B cell (primary cell): Measurements from ENCODE around the gene SSBP3. TPM values are rescaled to one million over a fixed set of nuclear protein-coding genes. Genes with fewer than 3 reads are reported as not detected.

Source experiments
- ATAC-seq: fragments of 200-7000 bp; cut with Tn5 transposase; one replicate; pipeline ENCODE4 v1.10.0; 2021; ENCODE audit warnings: low read depth, mild to moderate bottlenecking, moderate number of reproducible peaks, moderate library complexity
- CTCF ChIA-PET: fragments of 350-600 bp; sonication (Branson Sonifier 250); formaldehyde crosslinking; loops from one replicate; lab custom pipeline; 2021; ENCODE audit warnings: antibody characterized with exemption, inconsistent platforms; lab: Charles Lee
- POLR2A ChIA-PET: fragments of 350-600 bp; sonication (Branson Sonifier 250); formaldehyde crosslinking; loops from one replicate; lab custom pipeline; 2021; ENCODE audit warnings: antibody characterized with exemption; lab: Charles Lee
- DNase-seq: peaks from one replicate; pipeline ENCODE4 v3.0.0; 2013
- H2AFZ ChIP-seq: 2 replicates; pipeline ENCODE4 v1.6.1; 2012; ENCODE audit warnings: mild to moderate bottlenecking, low read depth, low read length; ENCODE audit not compliant: insufficient read depth, poor library complexity, severe bottlenecking
- H3K27ac ChIP-seq, 2 donors: 1 replicate in 1 of 2; 2 replicates in 1 of 2; pipeline ENCODE4 v1.5.1; 2012 to 2013; ENCODE audit warnings: low read length in 2 of 2, mild to moderate bottlenecking in 2 of 2, moderate library complexity in 1 of 2
- H3K27me3 ChIP-seq, 4 experiments: fragments of 200-600 bp in 1 of 4; sonication (generic) in 1 of 4; replicated peaks in 1 of 4; 1 replicate in 2 of 4; 2 replicates in 2 of 4; pipeline versions ENCODE4 v1.6.1 to v1.7.0; 2013 to 2016; ENCODE audit warnings: low read length in 3 of 4, mild to moderate bottlenecking in 2 of 4, mixed read lengths in 1 of 4, moderate library complexity in 1 of 4; ENCODE audit not compliant: insufficient read depth in 4 of 4, control insufficient read depth in 3 of 4; ENCODE audit errors: control extremely low read depth in 1 of 4
- H3K36me3 ChIP-seq, 2 experiments: replicated peaks in 1 of 2; 1 replicate in 1 of 2; 2 replicates in 1 of 2; pipeline versions ENCODE4 v1.6.1 to v1.7.1; 2013; ENCODE audit warnings: low read length in 1 of 2; ENCODE audit not compliant: insufficient read depth in 2 of 2, control insufficient read depth in 1 of 2; ENCODE audit errors: control extremely low read depth in 1 of 2, extremely low read depth in 1 of 2
- H3K4me1 ChIP-seq, 2 donors: fragments of 200-600 bp in 1 of 2; sonication (generic) in 1 of 2; 1 replicate in 1 of 2; 2 replicates in 1 of 2; pipeline versions ENCODE4 v1.5.1 to v1.6.1; 2013 to 2017; ENCODE audit warnings: low read length in 2 of 2; ENCODE audit not compliant: control insufficient read depth in 2 of 2, insufficient read depth in 2 of 2
- H3K4me2 ChIP-seq: replicated peaks from 2 replicates; pipeline ENCODE3; 2012; ENCODE audit warnings: mild to moderate bottlenecking, low read depth, low read length; ENCODE audit not compliant: poor library complexity, severe bottlenecking
- H3K4me3 ChIP-seq, 5 experiments: fragments of 200-600 bp in 1 of 5; sonication (generic) in 1 of 5; 1 replicate in 3 of 5; 2 replicates in 2 of 5; pipeline versions ENCODE4 v1.5.1 to v1.7.0; 2011 to 2016; ENCODE audit warnings: low read length in 4 of 5, mild to moderate bottlenecking in 4 of 5, low read depth in 2 of 5, control low read depth in 1 of 5, moderate library complexity in 1 of 5; ENCODE audit not compliant: insufficient read depth in 1 of 5; ENCODE audit errors: control extremely low read depth in 1 of 5, extremely low read depth in 1 of 5
- H3K79me2 ChIP-seq: fragments of 200-600 bp; sonication (generic); one replicate; pipeline ENCODE4 v1.6.0; 2016; ENCODE audit warnings: low read length; ENCODE audit not compliant: control insufficient read depth, insufficient read depth
- H3K9ac ChIP-seq: fragments of 200-600 bp; sonication (generic); 2 replicates; pipeline ENCODE4 v1.6.1; 2017; ENCODE audit warnings: mild to moderate bottlenecking, low read length, moderate library complexity
- H3K9me3 ChIP-seq, 3 donors: one replicate each; pipeline versions ENCODE4 v1.6.1 to v1.7.1; 2013; ENCODE audit warnings: low read length in 2 of 3; ENCODE audit not compliant: control insufficient read depth in 2 of 3, insufficient read depth in 1 of 3; ENCODE audit errors: control extremely low read depth in 1 of 3
- H4K20me1 ChIP-seq: 2 replicates; pipeline ENCODE4 v1.6.0; 2012; ENCODE audit warnings: mild to moderate bottlenecking, low read length; ENCODE audit not compliant: insufficient read depth, control insufficient read depth, poor library complexity, severe bottlenecking
- H3K27ac Mint-ChIP-seq: one replicate; pipeline ENCODE4 v1.8.0; 2021; ENCODE audit warnings: mixed read lengths
- H3K27me3 Mint-ChIP-seq: one replicate; pipeline ENCODE4 v1.8.0; 2021; ENCODE audit warnings: mixed read lengths
- H3K4me1 Mint-ChIP-seq: one replicate; pipeline ENCODE4 v1.8.0; 2021; ENCODE audit warnings: mixed read lengths
- H3K4me3 Mint-ChIP-seq: one replicate; pipeline ENCODE4 v1.8.0; 2021; ENCODE audit warnings: mixed read lengths
- H3K9me3 Mint-ChIP-seq: one replicate; pipeline ENCODE4 v1.8.0; 2022; ENCODE audit warnings: mixed read lengths; ENCODE audit not compliant: insufficient read depth
- CTCF ChIP-seq: fragments of 200-600 bp; IDR thresholded peaks from one replicate; pipeline ENCODE4 v1.8.0; 2022; ENCODE audit warnings: antibody characterized with exemption, mild to moderate bottlenecking
- EZH2 ChIP-seq: IDR thresholded peaks from 2 replicates; pipeline ENCODE4 v1.6.1; 2012; ENCODE audit warnings: borderline replicate concordance, low read depth, mild to moderate bottlenecking, moderate library complexity, low read length; ENCODE audit not compliant: insufficient read depth, poor library complexity, severe bottlenecking
- WGBS: methylation state at CpG from one replicate; pipeline ENCODE4 v1.1.5; 2013; ENCODE audit warnings: missing lambda C conversion rate; ENCODE audit not compliant: insufficient coverage; 5-methylcytosine and 5-hydroxymethylcytosine counted together
- intact Hi-C: fragments of 100-400 bp; cut with micrococcal nuclease; formaldehyde crosslinking; loops from one replicate; pipeline ENCODE4 v1.10.0; 2022
- polyA plus RNA-seq: library from polyadenylated mRNA; depleted of rRNA; stranded (reverse); fragments of >200 nt; gene quantifications from 2 replicates; pipeline ENCODE4 v1.2.3, GENCODE V29; 2012
- total RNA-seq, 2 donors: library from RNA; stranded (reverse); fragments of 120-200 nt in 1 of 2; gene quantifications; 1 replicate in 1 of 2; 2 replicates in 1 of 2; pipeline versions ENCODE4 v1.2.3 to v1.2.4, GENCODE V29; 2013 to 2022

Gene SSBP3
- total and polyA plus RNA-seq, 2 donors (not counting 1 experiment from before 2014, with no cell fraction given) = 16.9 to 30.7 TPM

DNA sequence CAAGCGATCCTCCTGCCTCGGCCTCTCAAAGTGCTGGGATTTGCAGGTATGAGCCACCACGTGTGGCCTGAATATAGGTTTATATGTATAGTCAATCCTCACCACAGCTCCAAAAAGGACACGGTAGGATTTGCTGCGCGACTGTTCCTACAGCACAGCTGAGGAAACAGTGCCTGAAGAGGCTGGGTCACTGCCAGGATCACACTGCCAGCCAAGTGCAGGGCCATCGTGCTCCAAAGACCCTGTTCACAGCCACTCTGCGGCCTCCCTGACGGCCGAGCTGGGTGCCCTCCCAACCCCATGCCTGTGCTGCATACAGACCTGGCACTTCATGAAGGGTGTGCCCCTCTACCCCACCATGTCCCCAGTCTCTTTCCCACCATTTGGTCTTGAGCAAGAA, 134.9 kb downstream of the SSBP3 start:
- Histone ChIP-seq H3K4me2 (no peak overlapping the region), H3K79me2 (peaks cover 4% of the 10 kb centered on the region), H2AFZ (no peak overlapping the region), H4K20me1 (no peaks in the 10 kb centered on the region), H3K36me3 (no peaks in the 10 kb centered on the region), H3K4me1 (no peaks in the 10 kb centered on the region), H3K27me3 (no peaks in the 10 kb centered on the region), H3K9me3 (no peaks in the 10 kb centered on the region), H3K27ac (no peak overlapping the region), H3K9ac (no peak overlapping the region), H3K4me3 (no peak overlapping the region)
- ATAC-seq (no peak), DNase-seq (no peak)
- POLR2A ChIA-PET = no interaction called here
- 96% methylated on average over 8 of the region's 10 CpGs for WGBS
- intact Hi-C loops = no loop called here
- Mint-ChIP-seq H3K27ac (no peak overlapping the region), H3K4me3 (no peak overlapping the region), H3K9me3 (no peaks in the 10 kb centered on the region), H3K27me3 (no peaks in the 10 kb centered on the region), H3K4me1 (no peaks in the 10 kb centered on the region)
- no peak for TF ChIP-seq EZH2
- CTCF ChIA-PET = no interaction called here

GRCh38 chr1:54270543-54270942, 135.7 kb downstream of the SSBP3 start:
- Histone ChIP-seq H3K36me3 (no peaks in the 10 kb centered on the region), H3K79me2 (peaks cover 4% of the 10 kb centered on the region), H3K4me2 (no peak overlapping the region), H3K27ac (no peak overlapping the region), H3K4me1 (no peaks in the 10 kb centered on the region), H3K9ac (no peak overlapping the region), H4K20me1 (no peaks in the 10 kb centered on the region), H3K9me3 (no peaks in the 10 kb centered on the region), H2AFZ (no peak overlapping the region), H3K27me3 (no peaks in the 10 kb centered on the region), H3K4me3 (no peak overlapping the region)
- no peaks in the 10 kb centered on the region for H3K4me1 Mint-ChIP-seq
- H3K27ac Mint-ChIP-seq = no peak overlapping the region
- POLR2A ChIA-PET = no interaction called here
- intact Hi-C loops = no loop called here
- TF ChIP-seq CTCF (no peak), EZH2 (no peak)
- CTCF ChIA-PET = no interaction called here
- no peaks in the 10 kb centered on the region for H3K9me3 Mint-ChIP-seq
- DNase-seq (no peak), ATAC-seq (no peak)
- 98% methylated on average over 7 of the region's 7 CpGs for WGBS
- no peaks in the 10 kb centered on the region for H3K27me3 Mint-ChIP-seq
- H3K4me3 Mint-ChIP-seq = no peak overlapping the region
